GM19395 (cell line): ENCODE data around the gene WDR45B.

ENCODE experiments used
- ATAC-seq: cut with Tn5 transposase; IDR thresholded peaks from one replicate; pipeline ENCODE4 v1.9.1; 2021; ENCODE audit warnings: mild to moderate bottlenecking, moderate library complexity; ENCODE audit not compliant: unreplicated experiment

Gene WDR45B

DNA sequence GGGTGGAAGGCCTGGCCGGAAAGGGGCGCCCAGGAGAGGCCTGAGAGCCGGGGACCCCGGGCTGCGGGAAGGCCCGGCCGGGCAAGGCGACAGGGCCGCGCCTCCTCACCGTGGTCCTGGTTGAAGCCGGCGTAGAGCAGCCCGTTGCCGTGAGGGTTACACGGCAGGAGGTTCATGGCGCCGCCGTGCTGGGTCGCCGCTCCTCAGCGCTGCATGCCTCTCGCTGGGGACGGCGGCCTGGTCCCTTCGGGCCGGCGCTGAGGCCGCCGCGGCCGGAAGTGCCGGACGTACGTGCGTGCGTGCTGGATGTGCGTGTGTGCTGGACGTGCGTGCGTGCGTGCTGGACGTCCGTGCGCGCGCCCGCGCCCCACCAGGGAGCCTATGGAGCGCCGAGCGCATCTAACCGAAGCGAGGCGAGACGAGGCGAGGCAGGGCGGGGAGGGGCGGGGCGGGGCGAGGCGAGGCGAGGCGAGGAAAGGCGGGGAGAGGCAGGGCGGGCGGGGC, at the start of gene WDR45B:
Gene WDR45B, minus strand, starts transcription at position 280 of the 504 bp plus-strand sequence. Its CDS starts 104 bp downstream, at position 176.
- peak; percentile 83 for ATAC-seq

DNA sequence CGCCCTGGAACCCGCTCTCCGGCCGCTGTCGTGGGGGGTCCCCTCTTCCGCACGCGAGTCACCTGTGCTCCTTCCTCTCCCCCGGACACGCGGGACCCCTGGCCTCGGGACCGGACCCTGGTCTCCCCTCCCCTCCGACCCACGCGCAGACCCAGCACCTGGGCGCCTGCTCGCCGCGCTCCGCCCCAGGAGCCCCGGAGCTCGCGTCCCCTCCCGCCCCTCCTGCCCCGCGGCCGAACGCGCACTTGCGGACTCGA, 49.5 kb upstream of the WDR45B start:
- no peak for ATAC-seq

- ATAC-seq, result no peak
Measured at GRCh38 chr17:82696916-82697807, 48.9 kb upstream of the WDR45B start.

- no peak for ATAC-seq
Measured at GRCh38 chr17:82696259-82696658, 48.0 kb upstream of the WDR45B start.

- ATAC-seq, result no peak
Measured at GRCh38 chr17:82694647-82695046, 46.4 kb upstream of the WDR45B start.

- ATAC-seq, result no peak
Measured at GRCh38 chr17:82693168-82693867, 45.1 kb upstream of the WDR45B start.

DNA sequence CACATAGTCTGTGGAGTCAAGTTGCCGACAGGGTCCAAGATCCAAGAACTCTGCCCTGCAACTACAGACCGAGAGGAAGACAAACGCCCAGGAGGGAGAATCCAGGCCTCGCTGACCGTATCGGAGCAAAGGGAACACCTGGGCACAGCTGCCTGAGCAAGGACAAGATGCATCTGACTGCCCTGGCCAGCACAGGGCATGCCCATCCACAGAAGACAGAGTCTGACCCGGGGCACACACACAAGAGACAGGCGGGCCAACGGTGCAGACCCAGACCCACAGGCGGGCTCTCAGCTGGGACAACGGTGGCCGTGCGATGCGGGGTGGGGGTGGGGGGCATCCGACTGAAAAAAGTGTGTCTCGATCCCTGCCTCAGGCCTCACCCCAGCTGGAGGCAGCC, 44.0 kb upstream of the WDR45B start:
- ATAC-seq, result no peak

DNA sequence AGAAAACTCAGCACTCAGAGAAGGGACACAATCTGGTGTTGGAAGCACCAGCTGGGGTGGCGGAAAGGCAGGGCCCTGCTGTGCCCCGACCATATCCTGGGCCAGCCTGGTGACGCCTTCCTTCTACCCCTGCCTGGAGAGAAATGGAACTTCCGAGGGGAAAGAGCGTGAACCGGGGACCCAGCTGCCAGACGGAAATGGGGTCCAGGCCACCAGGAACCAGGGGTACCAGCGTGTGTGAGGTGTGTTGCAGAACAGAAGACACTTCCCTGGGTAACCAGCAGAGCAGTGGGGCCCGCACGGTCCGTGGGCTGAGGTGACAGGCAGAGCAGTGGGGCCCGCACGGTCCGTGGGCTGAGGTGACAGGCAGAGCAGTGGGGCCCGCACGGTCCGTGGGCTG, 43.5 kb upstream of the WDR45B start:
- ATAC-seq, result no peak

DNA sequence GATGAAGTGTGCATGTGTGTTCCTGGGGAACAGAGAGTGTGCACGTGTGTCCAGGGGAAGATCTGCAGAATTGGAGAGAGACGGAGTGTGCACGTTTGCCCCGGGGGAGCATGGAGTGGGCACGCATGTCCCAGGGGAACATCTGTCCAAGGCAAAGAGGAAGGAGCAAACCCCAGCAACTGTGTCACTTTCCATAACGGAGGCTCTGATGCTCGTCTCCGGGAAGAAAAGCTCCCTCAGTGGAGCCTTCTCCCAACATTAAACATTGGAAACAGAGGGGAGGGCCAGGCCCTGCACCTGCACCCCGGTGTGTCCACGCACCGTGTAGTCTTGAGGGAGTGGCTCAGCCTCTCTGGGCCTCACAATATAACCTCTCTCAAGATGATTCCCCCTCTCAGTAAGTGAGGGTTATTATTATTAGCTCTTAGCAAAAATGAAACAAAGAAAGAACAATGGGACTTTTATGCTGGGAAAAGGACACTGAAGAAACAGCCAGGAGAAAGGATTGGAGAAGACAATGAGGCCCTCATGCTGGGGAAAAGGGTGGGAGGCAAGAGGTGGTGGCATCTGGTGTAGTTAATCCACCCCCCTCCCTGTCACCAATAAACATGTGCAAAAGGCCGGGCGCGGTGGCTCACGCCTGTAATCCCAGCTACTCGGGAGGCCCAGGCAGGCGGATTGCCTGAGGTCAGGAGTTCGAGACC, 42.7 kb upstream of the WDR45B start:
- ATAC-seq, result no peak

- no peak for ATAC-seq
Measured at GRCh38 chr17:82689077-82689476, 40.8 kb upstream of the WDR45B start.

DNA sequence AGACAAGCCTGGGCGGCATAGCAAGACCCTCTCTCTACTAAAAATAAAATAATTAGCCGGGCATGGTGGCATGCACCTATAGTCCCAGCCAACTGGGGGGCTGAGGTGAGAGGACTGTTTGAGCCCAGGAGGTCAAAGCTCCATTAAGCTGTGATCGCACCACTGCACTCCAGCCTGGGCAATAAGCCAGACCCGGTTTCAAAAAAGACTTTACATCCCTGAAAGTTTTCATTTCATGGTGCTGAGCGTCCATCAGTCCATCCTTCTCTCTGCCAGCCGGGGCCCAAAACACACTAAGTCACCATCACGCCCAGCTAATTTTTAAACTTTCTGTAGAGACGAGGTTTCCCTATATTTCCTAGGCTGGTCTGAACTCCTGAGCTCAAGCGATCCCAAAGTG, 39.6 kb upstream of the WDR45B start:
- ATAC-seq, result no peak

DNA sequence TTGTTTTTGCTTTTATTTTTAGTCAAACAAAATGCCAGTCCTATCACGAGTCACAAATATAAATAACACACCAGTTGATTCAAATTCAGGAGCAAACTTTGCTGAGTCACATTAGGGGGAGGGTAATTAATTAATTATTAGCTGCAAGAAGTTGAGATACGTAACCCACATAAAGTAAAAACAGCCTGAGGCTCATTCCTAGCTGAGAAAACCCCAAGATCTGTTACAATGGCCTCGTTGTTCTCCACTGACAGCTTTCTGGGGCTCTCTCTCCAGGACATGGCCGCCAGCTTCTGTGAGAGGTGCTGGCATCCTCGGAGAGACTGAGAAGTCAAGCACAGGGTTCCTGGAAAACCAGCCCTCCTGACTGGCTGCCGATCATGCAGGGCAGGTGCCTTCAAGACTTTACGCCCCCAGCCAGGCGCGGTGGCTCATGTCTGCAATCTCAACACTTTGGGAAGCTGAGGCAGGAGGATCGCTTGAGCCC, 39.2 kb upstream of the WDR45B start:
- ATAC-seq, result no peak

- no peak for ATAC-seq
Measured at GRCh38 chr17:82686366-82687324, 38.4 kb upstream of the WDR45B start.

DNA sequence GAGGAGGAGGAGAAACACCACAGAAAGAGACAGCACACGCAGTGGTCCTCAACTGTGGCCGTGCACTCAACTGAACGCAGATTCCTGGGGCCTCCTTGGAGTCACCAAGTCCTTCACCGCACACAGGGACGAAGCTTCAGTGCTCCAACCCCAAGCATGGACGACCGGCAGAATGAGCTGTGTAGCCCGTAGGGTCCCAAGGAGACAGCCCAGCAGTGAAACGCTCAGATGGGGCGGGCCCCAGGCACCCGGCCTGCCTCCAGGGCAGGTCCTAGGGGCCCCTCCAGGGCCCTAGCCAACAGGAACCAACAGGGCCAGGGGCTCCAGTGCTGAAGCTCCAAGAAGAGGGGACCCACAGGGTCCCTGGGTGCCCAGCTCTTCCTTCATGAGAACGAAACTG, 37.0 kb upstream of the WDR45B start:
- ATAC-seq, result no peak

DNA sequence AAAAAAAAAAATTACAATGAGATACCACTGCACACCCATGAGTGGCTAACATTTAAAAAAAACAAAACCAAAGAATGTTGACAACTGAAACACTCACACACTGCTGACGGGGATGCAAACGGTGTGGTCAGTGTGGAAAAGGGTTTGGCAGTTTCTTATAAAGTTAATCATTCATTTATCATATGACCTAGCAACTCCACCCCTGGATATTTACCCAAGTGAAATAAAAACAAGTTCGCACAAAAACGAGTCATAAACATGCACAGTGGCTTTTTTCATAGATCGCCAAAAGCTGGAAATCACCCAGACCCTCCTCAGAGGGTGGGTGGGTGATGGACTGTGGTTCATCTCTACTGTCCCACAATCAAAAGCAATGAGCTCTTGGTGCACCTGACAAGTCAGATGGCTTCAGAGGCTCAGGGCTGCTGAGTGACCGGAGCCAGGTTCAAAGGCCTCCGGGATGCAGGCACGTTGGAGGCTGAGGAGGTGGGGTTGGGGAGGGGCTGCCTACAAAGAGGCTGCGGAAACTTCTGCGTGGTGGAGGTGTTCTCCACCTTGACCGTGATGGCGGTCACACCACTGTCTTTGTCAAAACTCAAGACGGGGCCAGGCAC, 36.1 kb upstream of the WDR45B start:
- ATAC-seq, result no peak

DNA sequence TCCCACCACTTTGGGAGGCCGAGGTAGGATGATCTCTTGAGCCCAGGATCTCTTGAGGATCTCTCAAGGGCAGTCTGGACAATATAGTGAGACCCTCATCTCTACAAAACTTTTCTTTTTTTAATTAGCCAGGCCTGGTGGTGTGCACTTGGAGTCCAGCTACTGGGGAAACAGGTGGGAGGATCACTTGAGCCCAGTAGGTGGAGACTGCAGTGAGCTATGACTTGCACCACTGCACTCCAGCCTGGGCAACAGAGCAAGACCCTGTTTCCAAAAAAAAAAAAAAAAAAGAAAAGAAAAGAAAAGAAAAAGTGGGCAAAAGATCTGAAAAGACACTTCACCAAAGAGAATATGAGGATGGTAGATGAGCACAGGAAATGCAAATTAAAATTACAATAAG, 35.3 kb upstream of the WDR45B start:
- ATAC-seq, result no peak

- ATAC-seq, result no peak
Measured at GRCh38 chr17:82681547-82681946, 33.3 kb upstream of the WDR45B start.

GRCh38 chr17:82679586-82680465, 31.6 kb upstream of the WDR45B start:
- ATAC-seq, result no peak
